ENCODE results near the gene CPTP.

GRCh38 chr1:1364266-1364665 lies 39.7 kb downstream of the CPTP start:
- TF ChIP-seq CTCF (IDR thresholded peaks at IDR 0.05), result no peak
- no peak for TF ChIP-seq EZH2 (IDR thresholded peaks at IDR 0.05)
- TF ChIP-seq EZH2phosphoT487 (IDR thresholded peaks at IDR 0.05), result no peak

Data from neural progenitor cell (in vitro differentiated cells).